ENCODE data around the gene BLOC1S1. TPM values are rescaled to one million over a fixed set of nuclear protein-coding genes. Genes with fewer than 3 reads are reported as not detected.

BLOC1S1 gene
- total and polyA plus RNA-seq, 9 of the 15 experiments (the other 6 are each of a cell fraction or from before 2014, with no cell fraction given): 75.2 to 161 (median 98.8) TPM

DNA sequence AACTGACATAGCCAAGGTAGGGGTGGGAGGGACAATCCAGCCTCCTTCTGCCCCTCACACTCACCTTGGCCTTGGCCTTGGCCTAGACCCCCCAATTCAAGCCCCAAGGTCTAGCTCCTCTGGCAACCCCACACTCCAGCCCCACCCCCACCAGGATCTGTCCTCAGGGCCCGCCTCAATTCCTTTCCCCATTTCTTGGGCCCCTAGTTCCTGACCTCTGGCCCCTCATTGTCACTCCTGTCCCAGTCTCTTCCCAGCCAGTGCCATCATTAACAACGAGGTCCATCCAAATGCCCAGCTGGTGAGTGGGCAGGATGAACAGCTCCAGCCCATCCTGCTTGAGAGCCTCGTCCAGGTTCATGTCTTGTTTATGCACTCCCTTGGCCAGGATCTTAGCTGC lies 20.2 kb downstream of the BLOC1S1 start (continued):
- TF ChIP-seq, protein P1, sequence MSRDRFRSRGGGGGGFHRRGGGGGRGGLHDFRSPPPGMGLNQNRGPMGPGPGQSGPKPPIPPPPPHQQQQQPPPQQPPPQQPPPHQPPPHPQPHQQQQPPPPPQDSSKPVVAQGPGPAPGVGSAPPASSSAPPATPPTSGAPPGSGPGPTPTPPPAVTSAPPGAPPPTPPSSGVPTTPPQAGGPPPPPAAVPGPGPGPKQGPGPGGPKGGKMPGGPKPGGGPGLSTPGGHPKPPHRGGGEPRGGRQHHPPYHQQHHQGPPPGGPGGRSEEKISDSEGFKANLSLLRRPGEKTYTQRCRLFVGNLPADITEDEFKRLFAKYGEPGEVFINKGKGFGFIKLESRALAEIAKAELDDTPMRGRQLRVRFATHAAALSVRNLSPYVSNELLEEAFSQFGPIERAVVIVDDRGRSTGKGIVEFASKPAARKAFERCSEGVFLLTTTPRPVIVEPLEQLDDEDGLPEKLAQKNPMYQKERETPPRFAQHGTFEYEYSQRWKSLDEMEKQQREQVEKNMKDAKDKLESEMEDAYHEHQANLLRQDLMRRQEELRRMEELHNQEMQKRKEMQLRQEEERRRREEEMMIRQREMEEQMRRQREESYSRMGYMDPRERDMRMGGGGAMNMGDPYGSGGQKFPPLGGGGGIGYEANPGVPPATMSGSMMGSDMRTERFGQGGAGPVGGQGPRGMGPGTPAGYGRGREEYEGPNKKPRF (IDR thresholded peaks at IDR 0.05; ENCODE audit: low read depth, low read length): no peak
- TF ChIP-seq, protein P2, sequence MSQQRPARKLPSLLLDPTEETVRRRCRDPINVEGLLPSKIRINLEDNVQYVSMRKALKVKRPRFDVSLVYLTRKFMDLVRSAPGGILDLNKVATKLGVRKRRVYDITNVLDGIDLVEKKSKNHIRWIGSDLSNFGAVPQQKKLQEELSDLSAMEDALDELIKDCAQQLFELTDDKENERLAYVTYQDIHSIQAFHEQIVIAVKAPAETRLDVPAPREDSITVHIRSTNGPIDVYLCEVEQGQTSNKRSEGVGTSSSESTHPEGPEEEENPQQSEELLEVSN (IDR thresholded peaks at IDR 0.05; ENCODE audit: borderline replicate concordance in 1 of 2, extremely low read depth in 1 of 2, insufficient read depth in 1 of 2, insufficient read length in 1 of 2, low read depth in 1 of 2, low read length in 1 of 2, poor library complexity in 1 of 2, severe bottlenecking in 1 of 2): no peak
- TF ChIP-seq SMARCC2 (IDR thresholded peaks at IDR 0.05; ENCODE audit: low read depth): no peak

DNA sequence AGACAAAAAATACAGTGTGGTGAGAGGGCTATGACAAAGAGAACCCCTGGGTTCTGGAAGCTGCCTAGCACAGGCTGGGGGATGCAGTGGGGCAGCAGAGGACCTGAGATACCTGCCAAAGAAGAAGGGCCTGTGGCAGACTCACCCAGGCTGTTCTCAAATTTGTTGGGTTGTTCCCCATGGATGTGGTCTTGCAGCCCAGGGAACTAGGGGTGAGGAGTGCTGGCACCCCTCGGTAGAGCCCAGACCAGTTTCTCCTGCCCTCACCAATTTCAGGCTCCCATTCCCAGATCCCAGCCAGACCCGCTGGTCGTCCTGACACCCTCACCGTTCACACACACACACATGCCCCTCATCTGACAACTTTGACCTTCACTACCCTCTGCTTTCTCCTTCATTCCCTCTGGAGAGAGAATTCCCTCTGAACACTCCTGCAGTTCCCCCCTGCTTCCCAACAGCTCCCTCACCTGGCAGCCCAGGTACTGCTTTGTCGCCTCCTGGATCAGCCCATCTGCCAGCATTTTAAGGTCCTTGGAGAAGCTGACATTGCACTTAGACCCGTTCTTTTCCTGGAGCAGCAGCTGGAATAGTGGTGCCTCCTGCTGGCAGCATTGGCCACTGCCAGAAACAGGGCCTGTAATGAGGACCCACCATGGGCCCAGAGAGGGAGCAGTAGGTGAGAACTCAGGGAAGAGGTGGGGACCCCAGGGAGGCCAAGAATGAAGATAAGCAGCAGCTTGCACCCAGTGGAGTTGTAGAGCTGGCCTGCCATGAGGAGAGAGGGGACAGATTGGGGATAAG lies 21.1 kb downstream of the BLOC1S1 start:
- ChIA-PET CTCF (ENCODE audit: low intra/inter-chr PET ratio) (interaction anchor here (0.7 to 2.2 kb wide), 5 partner anchors 12 to 548 kb away, joined by 3 to 20 read pairs (median 3); a partner anchor contains a TSS), POLR2A (interaction anchor here (0.5 to 3.7 kb wide), 3 partner anchors 8 to 302 kb away, joined by 3 to 25 read pairs (median 3); partner anchors contain the start of gene CD63)
- peak; percentile 88 for ATAC-seq
- Histone ChIP-seq H3K9me3 (replicated peaks; ENCODE audit: control insufficient read depth, insufficient read depth, low read depth, low read length) (no peaks in the 10 kb centered on the region), H3K4me2 (ENCODE audit: insufficient read depth, low read length) (no peak overlapping the region), H3K4me3 (no peak overlapping the region), H3K27me3 (ENCODE audit: control insufficient read depth in 2 of 2, insufficient read depth in 2 of 2, low read length in 2 of 2) (no peaks in the 10 kb centered on the region), H3K36me3 (ENCODE audit: control insufficient read depth, insufficient read depth, low read length) (no peaks in the 10 kb centered on the region), H4K20me1 (replicated peaks; ENCODE audit: control insufficient read depth, insufficient read depth, low read length) (no peaks in the 10 kb centered on the region), H3K9me1 (ENCODE audit: control insufficient read depth, insufficient read depth, low read length) (no peaks in the 10 kb centered on the region), H3K9ac (ENCODE audit: insufficient read depth in 1 of 2, low read depth in 2 of 2, low read length in 2 of 2) (peak overlapping the region in 1 of 2 experiments; percentile 1; a peak in 1 of 4 replicates), H3K4me1 (replicated peaks in 1 of 2; ENCODE audit: control insufficient read depth in 2 of 2, insufficient read depth in 2 of 2, low read length in 2 of 2) (peaks cover 18% of the 10 kb centered on the region in 2 experiments), H3K79me2 (ENCODE audit: control insufficient read depth, insufficient read depth, low read length) (no peaks in the 10 kb centered on the region), H3K27ac (ENCODE audit: extremely low read depth, low read depth, low read length) (no peak overlapping the region), H2AFZ (ENCODE audit: low read depth, low read length) (peak overlapping the region; percentile 95)
- no TSS peak for BruUV-seq (replicated peaks)
- in situ Hi-C loops (cut with MboI) (loop anchor here (5.0 kb wide), 2 partner anchors 205 to 295 kb away; no protein-coding TSS in a partner anchor), intact Hi-C loops (cut with micrococcal nuclease) (loop anchor here (1.0 to 5.0 kb wide), 4 partner anchors 13 to 550 kb away; a partner anchor contains a TSS)
- peak; percentile 48 to 84 (median 63) for DNase-seq (ENCODE audit: extremely low read depth in 1 of 4, low spot score in 3 of 4)
- peak; percentile 93 for FAIRE-seq
- 45% methylated on average over 4 of the region's 6 CpGs for WGBS (ENCODE audit: insufficient coverage, low coverage, missing lambda C conversion rate)
- TF ChIP-seq RBM15 (IDR thresholded peaks at IDR 0.05; ENCODE audit: insufficient read depth, low read length) (no peak), TBL1XR1 (IDR thresholded peaks at IDR 0.05; ENCODE audit: low read length in 2 of 2) (no peak), MAFF (IDR thresholded peaks at IDR 0.05; ENCODE audit: low read length) (peak; percentile 67), ZNF436 (CRISPR knock-in tag; IDR thresholded peaks at IDR 0.05) (no peak), MCM3 (IDR thresholded peaks at IDR 0.05) (no peak), ZC3H8 (IDR thresholded peaks at IDR 0.05) (no peak), ZNF253 (CRISPR knock-in tag; conservative IDR thresholded peaks at IDR 0.05) (no peak), RBBP5 (IDR thresholded peaks at IDR 0.05; ENCODE audit: borderline replicate concordance, insufficient read depth, low read length, poor library complexity, severe bottlenecking) (no peak)
